HEK293 (cell line): Measurements from ENCODE around the gene ARHGAP10.

Experiments used
- CTCF ChIA-PET: fragments of 350-600 bp; formaldehyde crosslinking; extraction: SDS; loops from one replicate; lab custom pipeline; 2021; ENCODE audit warnings: antibody characterized with exemption; lab: Yijun Ruan, JAX
- POLR2A ChIA-PET: fragments of 300-600 bp; formaldehyde crosslinking; extraction: SDS; loops from one replicate; lab custom pipeline; 2020; ENCODE audit warnings: antibody characterized with exemption, inconsistent platforms; lab: Yijun Ruan, JAX
- H3K27ac ChIP-seq: fragments of 200-500 bp; sonication (Bioruptor generic); 2 replicates; pipeline ENCODE4 v1.5.1; 2014; ENCODE audit warnings: low read depth, low read length, control low read depth, inconsistent platforms; ENCODE audit errors: extremely low read depth
- H3K36me3 ChIP-seq, 2 experiments: fragments of 200-500 bp in 1 of 2; sonication (Bioruptor generic) in 1 of 2; 1 replicate in 1 of 2; 2 replicates in 1 of 2; pipeline ENCODE4 v1.5.1; 2014 to 2017; ENCODE audit warnings: inconsistent platforms in 2 of 2, low read length in 2 of 2; ENCODE audit not compliant: control insufficient read depth in 2 of 2, insufficient read depth in 1 of 2
- H3K4me1 ChIP-seq: fragments of 200-500 bp; sonication (Bioruptor generic); 2 replicates; pipeline ENCODE4 v1.5.1; 2014; ENCODE audit warnings: mild to moderate bottlenecking, low read length, inconsistent platforms; ENCODE audit not compliant: control insufficient read depth, insufficient read depth
- H3K4me3 ChIP-seq: 2 replicates; pipeline ENCODE4 v1.5.1; 2011; ENCODE audit warnings: low read depth, mild to moderate bottlenecking, control low read depth, low read length, moderate library complexity
- H3K9me3 ChIP-seq: fragments of 200-500 bp; sonication (Bioruptor generic); 2 replicates; pipeline ENCODE4 v1.5.1; 2014; ENCODE audit warnings: low read depth, low read length, inconsistent platforms; ENCODE audit not compliant: control insufficient read depth, insufficient read depth
- FEZF1 ChIP-seq: fragments of 450-650 bp; formaldehyde crosslinking; IDR thresholded peaks from 2 replicates; pipeline ENCODE4 v1.5.1; 2016; ENCODE audit warnings: missing biosample characterization, missing genetic modification characterization
- KLF9 ChIP-seq: fragments of 450-650 bp; formaldehyde crosslinking; IDR thresholded peaks from 2 replicates; pipeline ENCODE4 v1.5.1; 2016; ENCODE audit warnings: missing biosample characterization, missing genetic modification characterization, low read depth
- PRDM2 ChIP-seq: fragments of 450-650 bp; formaldehyde crosslinking; IDR thresholded peaks from 2 replicates; pipeline ENCODE4 v1.5.1; 2016; ENCODE audit warnings: missing biosample characterization, missing genetic modification characterization, borderline replicate concordance
- REPIN1 ChIP-seq: fragments of 450-650 bp; formaldehyde crosslinking; IDR thresholded peaks from 2 replicates; pipeline ENCODE4 v1.5.1; 2017; ENCODE audit warnings: missing biosample characterization, missing genetic modification characterization, low read depth
- ZBTB1 ChIP-seq: fragments of 450-650 bp; formaldehyde crosslinking; IDR thresholded peaks from 2 replicates; pipeline ENCODE4 v1.5.1; 2016; ENCODE audit warnings: missing biosample characterization, missing genetic modification characterization
- ZBTB6 ChIP-seq: fragments of 450-650 bp; formaldehyde crosslinking; IDR thresholded peaks from 2 replicates; pipeline ENCODE4 v1.5.1; 2017; ENCODE audit warnings: missing biosample characterization, missing genetic modification characterization
- ZNF121 ChIP-seq: fragments of 450-650 bp; formaldehyde crosslinking; IDR thresholded peaks from 2 replicates; pipeline ENCODE4 v1.5.1; 2016; ENCODE audit warnings: missing biosample characterization, missing genetic modification characterization
- ZNF248 ChIP-seq: fragments of 450-650 bp; formaldehyde crosslinking; IDR thresholded peaks from 2 replicates; pipeline ENCODE4 v1.5.1; 2017; ENCODE audit warnings: missing biosample characterization, missing genetic modification characterization
- ZNF274 ChIP-seq, 2 experiments: fragments of 200-500 bp in 1 of 2; fragments of 450-650 bp in 1 of 2; sonication (Bioruptor generic) in 1 of 2; formaldehyde crosslinking in 1 of 2; IDR thresholded peaks; 2 replicates each; pipeline versions ENCODE4 v1.5.1 to v1.6.1; 2014 to 2016; ENCODE audit warnings: borderline replicate concordance in 1 of 2, inconsistent platforms in 1 of 2, low read length in 1 of 2, missing biosample characterization in 1 of 2, missing genetic modification characterization in 1 of 2
- ZNF449 ChIP-seq: fragments of 450-650 bp; formaldehyde crosslinking; IDR thresholded peaks from 2 replicates; pipeline ENCODE4 v1.5.1; 2017; ENCODE audit warnings: missing biosample characterization, mild to moderate bottlenecking, missing genetic modification characterization, moderate library complexity
- ZNF639 ChIP-seq: fragments of 450-650 bp; formaldehyde crosslinking; IDR thresholded peaks from 2 replicates; pipeline ENCODE4 v1.5.1; 2016; ENCODE audit warnings: missing biosample characterization, missing genetic modification characterization
- ZNF658 ChIP-seq: fragments of 450-650 bp; formaldehyde crosslinking; IDR thresholded peaks from 2 replicates; pipeline ENCODE4; 2016; ENCODE audit warnings: missing biosample characterization, missing genetic modification characterization
- ZNF664 ChIP-seq: fragments of 450-650 bp; formaldehyde crosslinking; IDR thresholded peaks from 2 replicates; pipeline ENCODE4 v1.5.1; 2016; ENCODE audit warnings: missing biosample characterization, missing genetic modification characterization
- ZNF701 ChIP-seq: fragments of 450-650 bp; formaldehyde crosslinking; IDR thresholded peaks from 2 replicates; pipeline ENCODE4 v1.5.1; 2016; ENCODE audit warnings: missing biosample characterization, missing genetic modification characterization
- ZNF843 ChIP-seq: fragments of 450-650 bp; formaldehyde crosslinking; IDR thresholded peaks from 2 replicates; pipeline ENCODE4 v1.5.1; 2016; ENCODE audit warnings: missing biosample characterization, missing genetic modification characterization

ARHGAP10 gene

GRCh38 chr4:147813109-147813773 lies 81.4 kb downstream of the ARHGAP10 start:
- no peak for TF ChIP-seq ZNF843 (tag by site-specific recombination)
- no peak for TF ChIP-seq ZNF639 (tag by site-specific recombination)
- no peak for TF ChIP-seq ZNF274 (IDR thresholded peaks at IDR 0.05; ENCODE audit: low read length)
- TF ChIP-seq ZNF274 (tag by site-specific recombination; IDR thresholded peaks at IDR 0.05; ENCODE audit: borderline replicate concordance), result no peak
- no peak for TF ChIP-seq REPIN1 (tag by site-specific recombination)
- no peak for TF ChIP-seq KLF9 (tag by site-specific recombination)
- no peak for TF ChIP-seq ZBTB6 (tag by site-specific recombination)
- no peak for TF ChIP-seq ZNF701 (tag by site-specific recombination)
- no peak for TF ChIP-seq PRDM2 (tag by site-specific recombination)
- no peak for TF ChIP-seq ZNF664 (tag by site-specific recombination)
- no peak for TF ChIP-seq ZNF248 (tag by site-specific recombination)
- no peak for TF ChIP-seq ZBTB1 (tag by site-specific recombination)

GRCh38 chr4:147813973-147814372 lies 82.1 kb downstream of the ARHGAP10 start:
- Histone ChIP-seq H3K27ac (no peak overlapping the region), H3K9me3 (no peaks in the 10 kb centered on the region), H3K36me3 (no peaks in the 10 kb centered on the region), H3K4me1 (peaks cover 31% of the 10 kb centered on the region), H3K4me3 (no peak overlapping the region)
- CTCF ChIA-PET, result no interaction called here
- POLR2A ChIA-PET, result no interaction called here
- no peak for TF ChIP-seq FEZF1 (tag by site-specific recombination)
- TF ChIP-seq ZNF658 (tag by site-specific recombination), result no peak
- TF ChIP-seq ZNF449 (tag by site-specific recombination), result peak; percentile 70; the same call in 1 of the 2 replicates
- no peak for TF ChIP-seq ZNF121 (tag by site-specific recombination)

More at GRCh38 chr4:147813109-147813773, 81.4 kb downstream of the ARHGAP10 start:
- Histone ChIP-seq H3K36me3 (no peaks in the 10 kb centered on the region), H3K27ac (no peak overlapping the region), H3K9me3 (no peaks in the 10 kb centered on the region), H3K4me3 (no peak overlapping the region), H3K4me1 (peaks cover 31% of the 10 kb centered on the region)
- POLR2A ChIA-PET, result no interaction called here
- CTCF ChIA-PET, result no interaction called here
